Activated T-helper 2 cell treated with anti-CD3 and anti-CD28 coated beads, Interferon-gamma antibody, Interleukin-2, Interleukin-4, amounts not matched to agents 10 μg/mL and 5 μg/mL and 100 μg/mL, durations not matched to agents 14 hours and 24 hours and 36 hours (primary cell): ENCODE measurements around the gene PAPOLB. TPM values are rescaled to one million over a fixed set of nuclear protein-coding genes. Genes with fewer than 3 reads are reported as not detected.
"Not testable (repeated sequence)": the region's sequence is repeated elsewhere in the genome, so short reads cannot be mapped to it uniquely, and the experiment has no call there.

Experiments
- DNase-seq: peaks from one replicate; pipeline ENCODE4 v3.0.0; 2021; ENCODE audit warnings: low spot score
- H3K27ac Mint-ChIP-seq: one replicate; pipeline ENCODE4 v1.8.0; 2021; ENCODE audit warnings: mixed read lengths
- H3K27me3 Mint-ChIP-seq: one replicate; pipeline ENCODE4 v1.8.0; 2021; ENCODE audit warnings: low read depth, mixed read lengths
- H3K36me3 Mint-ChIP-seq: one replicate; pipeline ENCODE4 v1.8.0; 2021; ENCODE audit warnings: low read depth, mixed read lengths
- H3K4me1 Mint-ChIP-seq: one replicate; pipeline ENCODE4 v1.8.0; 2021; ENCODE audit warnings: low read depth, mixed read lengths
- H3K4me3 Mint-ChIP-seq: one replicate; pipeline ENCODE4 v1.8.0; 2021; ENCODE audit warnings: low read depth, mild to moderate bottlenecking, moderate library complexity, mixed read lengths
- H3K9me3 Mint-ChIP-seq: one replicate; pipeline ENCODE4 v1.8.0; 2021; ENCODE audit warnings: mixed read lengths
- intact Hi-C: fragments of 100-400 bp; cut with micrococcal nuclease; formaldehyde crosslinking; loops from one replicate; pipeline ENCODE4 v1.15.1; 2023
- total RNA-seq: library from RNA; stranded (reverse); gene quantifications from 2 replicates; pipeline ENCODE4 v1.2.3, GENCODE V29; 2022

Gene PAPOLB
- not detected in 2 replicates for total RNA-seq

DNA sequence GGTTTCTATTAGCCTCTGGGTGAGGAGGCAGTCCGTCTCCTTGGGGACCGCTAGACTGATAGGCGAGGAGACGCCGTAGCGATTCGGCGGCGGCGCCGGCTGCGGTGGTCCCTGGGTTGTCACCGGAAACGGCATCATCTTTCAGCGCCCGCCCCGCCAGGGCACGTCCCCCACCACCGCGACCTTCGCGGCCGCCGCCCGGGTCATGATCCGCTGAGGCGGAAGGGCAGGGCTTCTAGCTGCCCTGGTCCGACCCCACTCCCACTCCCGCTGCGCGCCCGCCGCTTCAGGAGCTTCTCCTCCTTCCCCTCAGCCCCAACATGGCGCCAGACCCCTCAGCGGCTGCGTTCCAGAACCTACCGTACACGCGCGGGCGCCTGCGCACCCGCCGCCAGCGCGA lies at the start of gene PAPOLB:
Gene PAPOLB (minus strand): TSS at position 358 of the 400 bp plus-strand sequence. CDS start 220 bp downstream, at position 138.
- H3K36me3 Mint-ChIP-seq: no peaks in the 10 kb centered on the region
- H3K4me3 Mint-ChIP-seq: no peak within 1 kb of the TSS
- intact Hi-C loops: no loop called here
- no peak within 1 kb of the TSS for H3K27ac Mint-ChIP-seq
- DNase-seq: no peak
- H3K4me1 Mint-ChIP-seq: no peaks in the 10 kb centered on the region
- H3K27me3 Mint-ChIP-seq: peaks cover 54% of the 10 kb centered on the region
- H3K9me3 Mint-ChIP-seq: peaks cover 9% of the 10 kb centered on the region

DNA sequence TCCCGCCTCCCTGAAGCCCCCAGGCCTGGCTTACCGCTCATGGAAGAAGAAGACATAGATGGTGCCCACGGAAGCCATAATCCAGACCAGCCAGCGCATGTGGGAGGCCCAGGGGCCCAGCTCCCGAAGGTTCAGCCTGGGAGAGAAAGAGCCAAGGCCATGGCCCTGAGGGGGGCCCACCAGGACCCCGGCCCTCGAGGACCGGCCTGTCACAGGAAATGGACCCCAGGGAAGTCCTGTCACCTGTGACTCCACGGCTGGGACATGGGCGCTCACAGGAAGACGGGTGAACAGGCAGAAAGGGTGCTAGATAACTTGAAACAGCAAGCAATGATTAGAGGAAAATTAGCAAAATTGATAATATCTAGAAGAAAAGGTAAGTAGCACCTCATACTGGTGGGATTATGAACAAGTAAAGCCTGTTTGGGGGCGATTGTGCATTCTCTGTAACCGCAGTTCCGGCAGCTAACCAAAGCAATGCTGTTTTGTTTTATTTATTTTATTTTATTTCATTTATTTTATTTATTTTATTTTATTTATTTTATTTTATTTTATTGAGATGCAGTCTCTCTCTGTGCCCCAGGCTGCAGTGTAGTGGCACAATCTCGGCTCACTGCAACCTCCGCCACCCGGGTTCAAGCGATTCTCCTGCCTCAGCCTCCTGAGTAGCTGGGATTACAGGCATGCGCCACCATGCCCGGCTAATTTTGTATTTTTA lies 49.4 kb upstream of the PAPOLB start:
- Mint-ChIP-seq H3K27ac (no peak overlapping the region), H3K4me1 (no peaks in the 10 kb centered on the region), H3K36me3 (no peaks in the 10 kb centered on the region), H3K27me3 (no peaks in the 10 kb centered on the region), H3K4me3 (no peak overlapping the region), H3K9me3 (no peaks in the 10 kb centered on the region)
- intact Hi-C loops: no loop called here
- no peak for DNase-seq

DNA sequence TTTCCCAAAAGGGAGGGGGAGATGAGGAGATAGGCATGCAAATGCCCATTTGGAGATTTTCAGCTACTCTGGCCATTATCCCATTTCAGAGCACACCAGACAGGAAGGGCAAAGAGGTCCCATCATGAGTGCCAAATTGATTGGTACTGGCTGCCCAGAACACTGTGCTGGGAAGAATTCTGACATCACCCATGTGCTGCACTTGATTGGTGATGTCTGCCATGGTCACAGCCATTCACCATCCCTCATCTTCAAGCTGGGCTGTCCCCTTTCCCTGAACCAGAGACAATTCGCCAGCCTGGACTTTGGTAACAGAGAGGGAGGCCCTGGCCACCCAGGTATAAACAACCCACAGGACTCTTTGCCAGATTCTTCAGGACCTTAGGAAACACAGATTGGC lies 44.9 kb upstream of the PAPOLB start:
- no peaks in the 10 kb centered on the region for H3K27me3 Mint-ChIP-seq
- intact Hi-C loops: no loop called here
- no peak overlapping the region for H3K27ac Mint-ChIP-seq
- no peaks in the 10 kb centered on the region for H3K36me3 Mint-ChIP-seq
- H3K9me3 Mint-ChIP-seq: no peaks in the 10 kb centered on the region
- no peak overlapping the region for H3K4me3 Mint-ChIP-seq
- H3K4me1 Mint-ChIP-seq: no peaks in the 10 kb centered on the region
- DNase-seq: no peak

DNA sequence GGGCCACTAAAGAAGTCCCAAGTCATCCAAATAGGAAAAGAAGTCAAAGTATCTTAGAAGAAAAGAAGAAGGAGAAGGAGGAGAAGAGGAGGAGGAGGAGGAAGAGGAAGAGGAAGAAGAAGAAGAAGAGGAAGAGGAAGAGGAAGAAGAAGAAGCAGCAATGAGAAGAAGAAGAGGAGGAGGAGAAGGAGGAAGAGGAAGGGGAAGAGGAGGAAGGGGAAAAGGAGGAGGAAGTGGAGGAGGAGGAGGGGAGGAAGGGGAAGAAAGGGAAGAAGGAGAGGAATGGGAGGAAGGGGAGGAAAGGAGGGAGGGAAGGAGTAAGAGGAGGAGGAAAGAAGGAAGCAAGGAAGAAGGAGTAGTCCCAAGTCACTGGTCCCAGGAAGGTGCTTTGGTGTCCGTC lies 43.3 kb upstream of the PAPOLB start:
- Mint-ChIP-seq H3K27ac (no peak overlapping the region), H3K36me3 (no peaks in the 10 kb centered on the region), H3K9me3 (no peaks in the 10 kb centered on the region), H3K27me3 (no peaks in the 10 kb centered on the region), H3K4me3 (no peak overlapping the region), H3K4me1 (no peaks in the 10 kb centered on the region)
- intact Hi-C loops: no loop called here
- no peak for DNase-seq

DNA sequence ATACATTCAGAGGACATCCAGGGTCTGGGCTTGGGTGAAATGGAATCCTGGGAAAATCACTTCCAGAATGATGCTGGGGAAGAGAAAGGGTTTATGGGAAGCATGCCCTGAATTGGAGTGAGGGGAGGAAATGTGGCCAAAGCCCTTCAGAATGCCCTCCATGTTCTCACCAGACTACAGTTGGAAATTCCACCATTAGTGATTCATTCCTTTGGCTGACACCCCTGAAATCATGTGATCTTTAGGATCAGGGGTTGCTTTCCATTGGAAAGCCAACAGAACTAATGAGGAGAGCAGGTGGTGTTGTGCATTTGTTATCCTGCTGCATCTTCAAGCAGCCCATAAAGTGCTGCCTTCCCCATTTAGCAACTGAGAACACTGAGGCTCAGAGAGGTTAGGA lies 42.5 kb upstream of the PAPOLB start:
- no peaks in the 10 kb centered on the region for H3K27me3 Mint-ChIP-seq
- no peak overlapping the region for H3K4me3 Mint-ChIP-seq
- no peak overlapping the region for H3K27ac Mint-ChIP-seq
- intact Hi-C loops: no loop called here
- DNase-seq: no peak
- no peaks in the 10 kb centered on the region for H3K4me1 Mint-ChIP-seq
- H3K36me3 Mint-ChIP-seq: no peaks in the 10 kb centered on the region
- no peaks in the 10 kb centered on the region for H3K9me3 Mint-ChIP-seq

DNA sequence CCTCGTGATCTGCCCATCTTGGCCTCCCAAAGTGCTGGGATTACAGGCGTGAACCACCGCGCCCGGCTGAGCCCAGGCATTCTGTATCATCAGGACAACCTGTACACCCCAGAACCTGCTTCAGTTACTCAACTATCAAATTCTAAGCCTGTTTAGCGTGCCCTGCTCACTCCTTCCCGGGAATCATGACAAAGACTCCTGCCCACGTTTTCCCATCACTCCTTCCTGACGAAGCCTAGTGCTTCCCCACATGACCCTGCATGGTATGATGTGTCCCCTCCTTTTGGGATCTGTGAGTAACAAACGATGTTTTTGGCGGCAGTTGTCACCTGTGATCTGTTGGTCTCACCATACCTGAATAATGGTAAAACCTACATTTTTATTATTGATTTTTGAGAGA lies 33.9 kb upstream of the PAPOLB start:
- no peaks in the 10 kb centered on the region for H3K36me3 Mint-ChIP-seq
- no peaks in the 10 kb centered on the region for H3K4me1 Mint-ChIP-seq
- H3K27me3 Mint-ChIP-seq: no peaks in the 10 kb centered on the region
- H3K4me3 Mint-ChIP-seq: no peak overlapping the region
- no peak overlapping the region for H3K27ac Mint-ChIP-seq
- no peaks in the 10 kb centered on the region for H3K9me3 Mint-ChIP-seq
- no peak for DNase-seq
- intact Hi-C loops: no loop called here

DNA sequence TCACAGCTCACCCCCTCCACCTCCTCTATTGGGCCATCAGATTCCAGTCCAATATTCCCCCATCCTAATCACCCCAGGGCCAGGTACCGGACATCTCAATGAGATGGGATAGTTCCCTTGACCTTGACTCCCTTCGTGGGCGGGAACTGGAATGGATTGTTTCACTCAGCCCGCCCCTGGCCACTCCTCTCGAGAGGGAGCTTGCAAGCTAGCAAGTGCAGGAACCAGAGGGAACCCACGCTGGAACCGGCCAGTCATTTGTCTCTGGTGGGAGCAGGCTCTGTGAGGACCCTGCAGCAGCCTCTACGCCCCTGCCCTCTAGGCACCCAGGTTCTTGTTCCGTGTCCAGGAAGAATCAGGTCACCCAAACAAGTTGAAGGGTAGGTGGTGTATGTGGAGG lies 32.7 kb upstream of the PAPOLB start:
- H3K9me3 Mint-ChIP-seq: no peaks in the 10 kb centered on the region
- intact Hi-C loops: no loop called here
- no peaks in the 10 kb centered on the region for H3K27me3 Mint-ChIP-seq
- H3K4me1 Mint-ChIP-seq: no peaks in the 10 kb centered on the region
- no peak overlapping the region for H3K4me3 Mint-ChIP-seq
- no peaks in the 10 kb centered on the region for H3K36me3 Mint-ChIP-seq
- DNase-seq: no peak
- H3K27ac Mint-ChIP-seq: no peak overlapping the region

DNA sequence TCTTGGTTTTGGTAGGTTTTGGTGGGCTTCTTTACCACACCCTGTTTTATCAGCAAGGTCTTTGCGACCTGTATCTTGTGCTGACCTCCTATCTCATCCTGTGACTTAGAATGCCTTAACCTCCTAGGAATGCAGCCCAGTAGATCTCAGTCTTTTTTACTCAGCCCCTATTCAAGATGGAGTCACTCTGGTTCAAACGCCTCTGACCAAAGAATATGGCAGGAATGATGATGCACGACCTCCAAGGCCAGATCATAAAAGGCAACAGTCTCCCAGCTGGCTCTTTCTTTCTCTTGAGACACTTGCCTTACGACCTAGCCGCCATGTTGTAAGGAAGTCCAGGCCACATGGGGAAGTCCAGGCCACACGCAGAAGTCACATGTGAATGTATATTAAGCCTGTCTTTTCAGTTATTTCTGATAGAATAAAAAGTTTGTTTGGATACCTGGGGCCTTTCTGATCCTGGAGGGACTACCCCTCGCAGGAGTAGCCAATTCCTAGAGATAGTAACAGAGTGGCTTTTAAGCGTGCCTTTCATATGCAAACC lies 32.2 kb upstream of the PAPOLB start:
- no peak for DNase-seq
- Mint-ChIP-seq H3K9me3 (no peaks in the 10 kb centered on the region), H3K4me1 (no peaks in the 10 kb centered on the region), H3K27ac (no peak overlapping the region), H3K27me3 (no peaks in the 10 kb centered on the region), H3K4me3 (no peak overlapping the region), H3K36me3 (no peaks in the 10 kb centered on the region)
- intact Hi-C loops: no loop called here

DNA sequence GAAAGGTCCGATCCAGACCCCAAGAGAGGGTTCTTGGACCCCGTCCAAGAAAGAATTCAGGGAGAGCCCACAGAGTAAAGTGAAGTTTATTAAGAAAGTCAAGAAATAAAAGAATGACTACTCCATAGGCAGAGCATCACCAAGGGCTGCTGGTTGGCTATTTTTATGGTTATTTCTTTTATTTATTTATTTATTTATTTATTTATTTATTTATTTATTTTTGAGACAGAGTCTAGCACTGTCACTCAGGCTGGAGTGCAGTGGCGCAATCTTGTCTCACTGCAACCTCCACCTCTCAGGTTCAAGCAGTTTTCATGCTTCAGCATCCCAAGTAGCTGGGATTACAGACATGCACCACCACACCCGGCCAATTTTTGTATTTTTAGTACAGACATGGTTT lies 31.4 kb upstream of the PAPOLB start:
- DNase-seq, H3K9me3 Mint-ChIP-seq, H3K27ac Mint-ChIP-seq, H3K36me3 Mint-ChIP-seq, H3K4me1 Mint-ChIP-seq, H3K27me3 Mint-ChIP-seq, intact Hi-C loops, H3K4me3 Mint-ChIP-seq: not testable (repeated sequence)

DNA sequence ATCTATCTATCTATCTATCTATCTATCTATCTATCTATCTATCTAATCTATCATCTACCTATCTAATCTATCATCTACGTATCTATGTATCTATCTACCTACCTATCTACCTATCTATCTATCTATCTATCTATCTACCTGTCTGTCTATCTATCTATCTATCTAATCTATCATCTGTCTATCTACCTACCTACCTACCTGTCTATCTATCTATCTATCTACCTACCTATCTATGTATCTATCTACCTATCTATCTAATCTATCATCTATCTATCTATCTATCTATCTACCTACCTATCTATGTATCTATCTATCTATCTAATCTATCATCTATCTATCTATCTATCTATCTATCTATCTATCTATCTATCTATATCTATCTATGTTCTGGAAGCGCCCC lies 29.7 kb upstream of the PAPOLB start:
- H3K9me3 Mint-ChIP-seq, H3K4me3 Mint-ChIP-seq, H3K4me1 Mint-ChIP-seq, H3K27me3 Mint-ChIP-seq, intact Hi-C loops, DNase-seq, H3K27ac Mint-ChIP-seq, H3K36me3 Mint-ChIP-seq: not testable (repeated sequence)

DNA sequence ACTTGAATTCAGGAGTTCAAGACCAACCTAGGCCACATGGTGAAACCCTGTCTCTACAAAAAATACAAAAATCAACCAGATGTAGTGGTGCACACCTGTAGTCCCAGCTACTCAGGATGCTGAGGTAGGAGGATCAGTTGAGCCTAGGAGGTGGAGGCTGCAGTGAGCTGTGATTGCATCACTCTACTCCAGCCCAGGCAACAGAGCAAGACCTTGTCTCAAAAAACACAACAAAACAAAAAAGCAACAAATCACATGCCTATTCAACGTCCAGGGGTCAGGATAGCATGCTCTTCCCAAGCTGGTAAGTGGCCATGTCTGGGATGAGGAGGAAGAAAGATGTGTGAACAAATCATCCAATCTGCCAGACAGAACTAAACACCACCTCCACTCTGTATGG lies 27.9 kb upstream of the PAPOLB start:
- H3K36me3 Mint-ChIP-seq: no peaks in the 10 kb centered on the region
- no peaks in the 10 kb centered on the region for H3K27me3 Mint-ChIP-seq
- no peaks in the 10 kb centered on the region for H3K9me3 Mint-ChIP-seq
- no peak overlapping the region for H3K4me3 Mint-ChIP-seq
- no peak overlapping the region for H3K27ac Mint-ChIP-seq
- no peaks in the 10 kb centered on the region for H3K4me1 Mint-ChIP-seq
- intact Hi-C loops: no loop called here
- DNase-seq: no peak

DNA sequence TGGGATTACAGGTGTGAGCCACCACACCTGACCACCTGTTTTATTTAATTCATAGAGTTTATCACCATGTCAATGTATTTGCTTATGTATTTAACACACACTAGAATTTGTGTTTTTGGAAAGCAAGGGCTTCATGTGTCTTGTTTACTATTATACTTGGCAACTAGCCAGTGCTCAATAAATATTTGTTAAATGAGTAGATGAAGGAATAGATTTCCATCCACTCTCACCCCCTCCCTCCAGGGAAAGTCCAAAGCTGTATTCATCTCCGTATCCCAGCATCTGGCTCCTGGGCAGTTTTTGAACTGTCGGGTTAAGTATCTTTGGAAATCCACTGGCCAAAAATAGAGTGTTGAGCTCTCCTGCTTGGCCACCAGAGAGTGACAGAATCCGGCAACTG lies 26.3 kb upstream of the PAPOLB start:
- Mint-ChIP-seq H3K27ac (no peak overlapping the region), H3K36me3 (no peaks in the 10 kb centered on the region), H3K4me1 (no peaks in the 10 kb centered on the region), H3K27me3 (peaks cover 2% of the 10 kb centered on the region), H3K9me3 (no peaks in the 10 kb centered on the region), H3K4me3 (no peak overlapping the region)
- no peak for DNase-seq
- intact Hi-C loops: no loop called here

DNA sequence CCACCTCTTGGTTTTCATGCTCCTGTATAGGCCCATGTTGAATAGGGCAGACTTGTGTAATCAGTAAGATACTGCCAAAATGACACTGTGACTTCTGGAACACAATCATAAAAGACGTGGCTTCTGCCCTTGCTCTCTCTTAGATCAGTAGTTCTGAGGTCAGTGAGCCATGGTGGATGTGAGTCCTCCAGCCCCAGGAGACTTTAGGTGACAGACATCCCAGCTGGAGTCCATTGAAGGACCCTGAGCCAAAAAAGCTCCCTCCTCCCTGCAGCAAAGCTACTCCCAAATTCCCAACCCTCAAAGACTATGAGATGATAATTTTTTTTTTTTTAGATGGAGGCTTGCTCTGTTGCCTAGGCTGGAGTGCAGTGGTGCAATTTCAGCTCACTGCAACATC lies 24.8 kb upstream of the PAPOLB start:
- Mint-ChIP-seq H3K9me3 (no peaks in the 10 kb centered on the region), H3K27me3 (peaks cover 14% of the 10 kb centered on the region)
- intact Hi-C loops: no loop called here

More for the DNA sequence above, 24.8 kb upstream of the PAPOLB start:
- Mint-ChIP-seq H3K4me3 (no peak overlapping the region), H3K36me3 (no peaks in the 10 kb centered on the region), H3K27ac (no peak overlapping the region), H3K4me1 (peaks cover 4% of the 10 kb centered on the region)
- DNase-seq: no peak
